Stimulated activated CD4-positive, alpha-beta T cell treated with anti-CD3 and anti-CD28 coated beads, Interleukin-15, amount 100 ng/mL, for 48 hours (primary cell): ENCODE results near the gene PMVK.
"Not testable (repeated sequence)": the region's sequence is repeated elsewhere in the genome, so short reads cannot be mapped to it uniquely, and the experiment has no call there.

Experiments used
- DNase-seq, 2 donors: peaks; one replicate each; pipeline ENCODE4 v3.0.0-alpha.2; 2020; ENCODE audit warnings: low read depth in 2 of 2

PMVK gene

DNA sequence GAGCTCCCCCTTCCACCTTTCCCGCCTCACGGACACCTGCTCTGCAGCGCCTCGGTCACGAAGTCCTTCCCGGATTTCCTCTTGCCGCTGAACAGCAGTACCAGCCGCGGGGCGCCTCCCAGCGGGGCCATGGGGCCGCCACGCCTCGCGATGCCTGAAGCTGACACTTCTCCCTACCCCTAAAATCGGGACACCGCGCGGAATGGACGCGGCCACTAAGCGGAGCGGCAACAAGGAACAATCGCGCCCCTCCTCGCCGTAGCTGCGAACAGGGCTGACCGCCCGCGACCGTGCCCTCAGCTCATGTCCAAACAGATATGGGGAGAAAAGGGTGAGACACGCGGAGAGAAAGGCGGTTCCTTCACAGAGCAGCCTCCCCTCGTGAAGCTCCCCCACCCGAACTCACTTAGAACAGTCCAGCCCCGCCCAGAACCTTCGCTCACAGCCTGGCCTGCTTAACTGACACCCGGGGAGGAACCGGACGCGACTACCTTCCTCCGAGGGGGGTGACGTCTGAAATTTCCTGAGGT, at the start of gene PMVK:
PMVK (minus strand) TSS at position 165 of the 530 bp plus-strand sequence; CDS start at position 131, 34 bp downstream.
- DNase-seq = peak; percentile 90 to 93

DNA sequence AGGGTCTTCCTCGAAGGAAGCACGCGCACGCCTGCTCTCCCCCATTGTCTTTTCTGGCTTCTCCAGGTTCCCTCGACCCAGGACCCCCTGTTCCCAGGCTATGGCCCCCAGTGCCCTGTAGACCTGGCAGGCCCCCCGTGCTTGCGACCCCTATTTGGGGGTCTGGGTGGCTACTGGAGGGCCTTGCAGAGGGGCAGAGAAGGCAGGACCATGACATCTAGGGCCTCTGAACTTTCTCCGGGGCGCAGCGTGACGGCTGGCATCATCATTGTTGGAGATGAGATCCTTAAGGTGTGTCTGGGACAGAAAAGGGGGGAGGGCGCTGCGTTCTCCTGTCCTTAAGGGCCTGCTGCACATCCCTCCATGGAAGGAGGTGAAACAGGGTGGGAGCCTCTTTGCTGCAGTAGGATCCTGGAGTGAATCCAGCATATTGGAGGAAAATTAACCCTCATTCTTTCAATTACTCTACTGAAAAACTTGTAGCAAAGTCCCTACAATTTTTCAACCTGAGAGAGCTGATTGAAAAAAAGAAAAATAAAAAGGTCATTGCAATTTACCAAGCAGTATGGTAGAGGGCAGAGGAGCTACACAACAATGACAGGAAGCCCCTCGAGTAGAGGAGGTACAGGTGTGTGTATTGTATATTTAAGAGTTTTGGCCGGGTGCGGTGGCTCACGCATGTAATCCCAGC, 47.4 kb upstream of the PMVK start:
- no peak for DNase-seq

DNA sequence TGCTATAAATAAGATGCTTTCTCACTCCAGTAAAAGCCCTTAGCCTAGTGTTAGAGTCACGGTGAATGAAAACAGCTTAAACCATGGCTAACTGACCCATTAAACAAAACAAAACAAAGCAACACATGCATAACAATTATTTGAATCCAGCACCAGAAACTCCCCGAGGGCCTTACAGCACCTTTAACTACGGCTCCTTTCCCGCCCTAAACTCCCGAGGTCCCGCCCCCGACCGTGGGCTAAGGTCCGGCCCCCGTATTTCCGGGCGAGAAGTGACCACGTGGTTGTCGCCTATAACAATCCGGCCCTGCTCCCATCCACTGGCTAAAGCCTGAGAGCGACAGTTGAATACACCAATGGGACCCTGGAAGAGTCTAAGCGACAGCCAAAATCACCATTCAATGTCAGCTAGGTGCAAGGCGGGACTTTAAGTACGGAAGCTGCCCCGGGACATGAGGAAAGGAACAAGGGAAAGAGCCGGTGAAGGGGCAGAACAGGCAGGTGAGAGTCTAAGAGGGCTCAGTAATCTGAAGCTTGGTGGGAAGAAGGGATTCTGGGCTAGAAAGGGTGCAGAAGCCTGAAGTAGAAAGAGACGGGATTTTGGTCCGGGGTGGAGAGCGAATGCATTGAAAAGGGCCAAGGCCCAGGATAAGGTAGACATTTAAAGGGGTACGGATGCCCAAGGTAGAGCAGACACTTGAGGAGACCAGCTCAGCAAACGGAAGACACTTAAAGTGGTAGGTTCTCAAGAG, 46.6 kb upstream of the PMVK start, which contains the start of gene FLAD1:
FLAD1 (plus strand) TSS at position 448 of the 752 bp plus-strand sequence. CDS start 351 bp downstream, outside the sequence.
- peak; percentile 95 to 97 for DNase-seq

DNA sequence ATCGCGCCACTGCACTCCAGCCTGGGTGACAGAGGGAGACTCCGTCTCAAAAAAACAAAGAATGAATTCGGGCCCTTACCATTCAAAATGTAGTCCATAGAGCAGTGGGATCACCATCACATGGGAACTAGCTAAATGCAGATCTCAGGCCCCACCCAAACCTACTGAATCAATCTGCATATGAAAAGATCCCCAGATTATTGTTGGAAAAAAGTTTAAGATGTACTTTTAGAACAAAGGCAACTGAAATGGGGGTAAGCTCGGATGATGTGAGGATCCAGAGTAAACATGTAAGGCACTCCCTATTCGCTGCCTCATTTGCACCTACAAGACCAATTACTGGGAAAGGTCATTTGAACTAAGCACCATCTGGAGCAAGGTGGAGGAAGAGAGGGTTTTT, 45.8 kb upstream of the PMVK start:
- DNase-seq = no peak

DNA sequence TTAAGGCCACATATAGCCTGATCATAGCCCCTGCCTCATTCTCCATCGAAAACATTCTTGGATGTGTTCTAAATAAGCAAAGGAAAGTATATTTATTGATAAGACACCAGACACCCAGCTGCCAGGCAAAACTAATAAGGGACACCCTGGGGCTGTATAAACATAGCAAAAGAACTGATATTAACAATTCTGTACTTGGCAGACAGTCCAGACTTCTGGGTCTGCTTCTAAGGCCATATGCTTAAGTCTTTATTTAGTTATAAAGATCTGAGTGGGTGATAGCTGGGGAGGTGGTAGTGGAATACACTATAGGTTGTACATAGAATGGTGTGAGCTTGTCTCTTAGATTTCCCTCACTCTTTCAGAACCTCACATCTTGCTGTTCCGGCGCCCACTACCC, 41.8 kb upstream of the PMVK start:
- DNase-seq = no peak

DNA sequence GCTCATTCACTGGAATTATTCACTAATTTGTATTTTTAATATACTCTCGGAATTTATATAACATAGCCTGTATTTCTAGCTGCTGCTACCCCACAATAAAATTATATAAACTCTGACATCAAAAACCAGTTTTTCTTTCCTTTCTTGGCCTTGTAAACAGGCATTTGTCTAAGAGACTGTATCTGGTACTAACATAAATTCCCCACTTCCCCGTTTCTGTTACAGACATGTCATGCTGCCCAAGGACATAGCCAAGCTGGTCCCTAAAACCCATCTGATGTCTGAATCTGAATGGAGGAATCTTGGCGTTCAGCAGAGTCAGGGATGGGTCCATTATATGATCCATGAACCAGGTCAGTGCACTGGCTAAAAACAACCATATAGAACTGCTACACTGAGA, 41.2 kb upstream of the PMVK start:
- DNase-seq = not testable (repeated sequence)

DNA sequence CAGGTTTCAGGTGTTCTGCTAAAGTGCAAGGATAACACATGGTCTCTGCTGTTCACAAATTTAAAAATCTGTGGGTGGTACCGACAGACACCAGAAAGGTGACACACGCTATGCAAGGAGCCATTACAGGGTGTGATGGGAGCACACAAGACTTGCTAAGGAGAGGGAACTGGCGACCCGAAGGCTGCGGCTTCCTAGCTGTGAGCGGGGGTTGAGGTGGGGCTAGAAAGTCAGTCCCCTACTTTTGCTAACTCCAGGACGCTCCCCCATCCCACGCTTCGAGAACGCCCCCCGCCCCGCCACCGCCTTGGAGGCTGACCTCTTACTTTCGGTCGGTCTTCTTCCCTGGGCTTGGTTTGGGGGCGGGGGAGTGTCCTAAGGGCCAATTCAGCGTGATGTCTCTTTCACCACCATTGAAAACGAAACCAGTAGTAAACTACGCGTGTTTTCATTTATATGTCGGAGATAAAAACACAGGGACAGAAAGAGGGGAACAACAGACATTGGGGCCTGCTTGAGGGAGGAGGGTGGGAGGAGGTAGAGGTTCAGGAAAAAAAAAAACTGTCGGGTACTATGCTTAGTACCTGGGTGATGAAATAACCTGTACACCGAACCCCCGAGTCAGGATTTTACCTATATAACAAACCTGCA, 39.0 kb upstream of the PMVK start:
- peak in 1 of 2 donors; percentile 48 for DNase-seq

DNA sequence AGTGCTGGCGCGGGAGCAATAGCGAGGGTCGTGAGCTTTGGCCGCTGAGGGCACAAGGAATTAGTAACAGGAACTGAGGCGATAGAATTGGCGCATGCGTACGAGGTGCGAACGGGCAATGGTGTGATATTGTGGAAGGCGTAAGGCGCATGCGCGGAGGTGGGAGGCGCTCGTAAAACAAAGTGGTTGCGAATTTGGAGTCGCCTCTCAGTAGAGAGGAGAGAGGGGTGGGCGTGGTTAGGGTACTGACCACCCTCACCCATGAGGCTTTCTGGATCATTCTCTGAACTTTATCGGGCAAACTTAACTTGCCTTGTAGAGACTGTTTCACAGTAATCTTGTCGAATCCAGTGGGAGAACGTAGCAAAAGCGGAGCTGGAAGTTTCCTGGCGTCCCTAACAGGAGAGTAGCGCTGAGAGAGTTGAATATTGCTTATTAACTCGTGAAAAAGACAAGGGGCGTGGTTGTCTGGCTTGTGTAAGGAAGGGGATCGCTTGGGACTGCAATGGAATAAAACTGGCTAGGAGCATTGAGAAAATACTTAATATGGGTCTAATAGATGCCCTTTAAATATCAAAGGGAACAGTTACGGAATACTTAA, 38.4 kb upstream of the PMVK start:
- peak; percentile 89 to 93 for DNase-seq

DNA sequence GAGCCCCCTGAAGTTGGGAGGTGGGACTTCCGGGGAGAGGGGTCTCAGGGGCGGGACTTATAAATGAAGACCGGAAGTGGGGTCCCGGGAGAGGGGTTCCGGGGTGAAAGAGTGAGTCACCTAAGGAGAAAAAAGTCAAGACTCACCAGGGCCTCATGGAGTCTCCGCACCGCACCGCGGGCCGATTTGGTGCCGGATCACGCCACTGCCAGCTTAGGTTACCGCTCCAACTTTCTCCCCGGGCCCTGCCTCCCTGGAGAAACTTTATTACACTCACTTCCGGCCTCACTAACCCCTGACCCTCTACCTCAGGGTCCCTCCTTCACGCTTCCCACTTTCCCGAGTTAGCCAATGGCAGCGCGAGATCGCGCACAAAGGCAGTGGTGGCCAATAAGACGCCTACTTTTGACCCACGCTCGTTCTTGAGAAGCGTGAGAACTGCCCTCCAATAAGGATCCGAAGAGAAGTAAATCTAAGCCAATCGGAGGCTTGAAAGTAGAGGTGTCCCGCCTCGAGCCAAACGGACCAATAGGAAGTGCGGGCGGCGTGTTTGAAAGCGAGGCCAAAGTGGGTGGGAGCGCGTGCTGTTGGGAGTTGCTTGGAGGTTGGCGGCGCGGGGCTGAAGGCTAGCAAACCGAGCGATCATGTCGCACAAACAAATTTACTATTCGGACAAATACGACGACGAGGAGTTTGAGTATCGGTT, 37.7 kb upstream of the PMVK start, which contains the start of gene CKS1B:
CKS1B (plus strand) TSS at position 580 of the 706 bp plus-strand sequence; CDS start at position 645, 65 bp downstream.
- peak; percentile 89 to 94 for DNase-seq

DNA sequence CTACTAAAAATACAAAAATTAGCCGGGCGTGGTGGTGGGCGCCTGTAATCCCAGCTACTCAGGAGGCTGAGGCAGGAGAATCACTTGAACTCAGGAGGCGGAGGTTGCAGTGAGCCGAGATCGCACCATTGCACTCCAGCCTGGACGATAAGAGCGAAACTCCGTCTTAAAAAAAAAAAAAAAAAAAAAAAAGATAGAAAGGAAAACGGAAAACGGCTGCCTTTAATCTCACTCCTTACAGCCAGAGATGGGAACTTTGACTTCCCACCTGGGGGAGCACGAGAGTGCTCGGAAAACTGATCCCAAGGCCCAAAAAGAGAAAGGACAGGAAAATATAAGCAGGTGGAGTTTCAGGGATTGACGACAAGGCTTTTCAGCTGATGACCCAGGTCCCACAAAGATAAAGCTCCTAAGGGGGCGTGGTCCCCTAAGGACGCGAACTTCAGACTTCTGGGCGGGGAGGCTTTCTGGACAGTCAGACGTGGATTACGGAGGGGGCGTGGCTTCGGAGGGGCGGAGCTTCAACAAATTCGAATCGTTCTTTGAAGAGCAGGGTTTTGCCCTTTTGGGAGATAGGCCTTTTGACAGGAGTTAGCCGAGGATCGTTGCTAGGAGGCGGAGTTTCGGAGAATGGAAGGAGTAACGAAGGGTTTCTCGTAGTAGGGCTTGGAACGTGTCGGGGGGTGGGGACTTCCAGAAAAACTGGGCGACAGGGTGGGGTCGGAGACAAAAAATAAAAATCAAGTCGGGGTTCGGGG, 37.0 kb upstream of the PMVK start:
- peak; percentile 92 to 95 for DNase-seq

DNA sequence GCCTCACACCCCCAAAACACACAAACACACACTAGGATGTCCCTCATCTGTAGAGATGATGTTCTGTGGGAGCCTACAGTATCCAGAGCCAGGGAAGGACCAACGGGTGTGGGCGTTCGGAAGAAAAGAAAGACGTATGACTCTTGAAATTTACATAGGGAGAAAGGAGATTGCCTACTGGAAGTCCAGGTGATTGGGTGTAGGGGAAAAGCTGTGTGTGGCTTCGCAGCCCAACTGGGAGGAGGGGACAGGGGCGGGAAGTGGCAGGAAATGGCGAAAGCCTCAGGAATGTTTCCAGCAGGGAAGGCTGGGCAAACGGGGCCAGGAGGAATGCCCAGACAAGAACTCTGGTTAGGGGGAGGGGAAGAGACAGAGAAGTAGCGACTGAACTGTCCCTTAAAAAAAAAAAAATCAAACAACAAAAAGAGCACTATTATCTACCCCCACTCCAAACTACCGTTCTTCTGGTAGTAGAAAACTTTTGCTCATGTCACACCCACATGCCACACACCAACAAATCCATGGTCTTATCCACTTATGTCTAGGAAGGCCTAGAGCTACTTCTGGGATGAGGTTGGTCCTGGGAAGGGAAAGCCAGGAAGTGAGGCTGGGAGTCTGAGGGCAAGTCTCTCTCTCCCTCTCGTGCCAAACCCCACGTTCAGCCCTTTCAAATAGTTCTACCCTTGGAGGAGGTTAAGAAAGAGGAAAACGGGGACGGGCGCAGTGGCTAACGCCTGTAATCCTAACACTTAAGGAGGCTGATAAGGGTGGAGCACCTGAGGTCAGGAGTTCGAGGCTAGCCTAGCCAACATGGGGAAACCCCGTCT, 36.2 kb upstream of the PMVK start:
- no peak for DNase-seq

DNA sequence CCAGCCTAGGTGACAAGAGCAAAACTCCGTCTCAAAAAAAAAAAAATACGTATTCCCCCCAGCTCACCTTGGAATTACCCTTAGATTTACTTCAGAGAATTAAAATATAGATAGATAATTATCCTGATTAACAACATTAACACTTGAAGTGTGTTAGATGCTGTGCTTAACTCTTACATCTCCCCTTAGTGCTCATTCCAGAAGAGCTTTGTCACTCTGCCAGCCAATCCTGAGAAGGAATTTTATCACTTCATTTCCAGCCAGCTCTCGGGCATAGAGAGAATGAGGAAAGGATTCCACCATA, 35.6 kb upstream of the PMVK start:
- DNase-seq = no peak

DNA sequence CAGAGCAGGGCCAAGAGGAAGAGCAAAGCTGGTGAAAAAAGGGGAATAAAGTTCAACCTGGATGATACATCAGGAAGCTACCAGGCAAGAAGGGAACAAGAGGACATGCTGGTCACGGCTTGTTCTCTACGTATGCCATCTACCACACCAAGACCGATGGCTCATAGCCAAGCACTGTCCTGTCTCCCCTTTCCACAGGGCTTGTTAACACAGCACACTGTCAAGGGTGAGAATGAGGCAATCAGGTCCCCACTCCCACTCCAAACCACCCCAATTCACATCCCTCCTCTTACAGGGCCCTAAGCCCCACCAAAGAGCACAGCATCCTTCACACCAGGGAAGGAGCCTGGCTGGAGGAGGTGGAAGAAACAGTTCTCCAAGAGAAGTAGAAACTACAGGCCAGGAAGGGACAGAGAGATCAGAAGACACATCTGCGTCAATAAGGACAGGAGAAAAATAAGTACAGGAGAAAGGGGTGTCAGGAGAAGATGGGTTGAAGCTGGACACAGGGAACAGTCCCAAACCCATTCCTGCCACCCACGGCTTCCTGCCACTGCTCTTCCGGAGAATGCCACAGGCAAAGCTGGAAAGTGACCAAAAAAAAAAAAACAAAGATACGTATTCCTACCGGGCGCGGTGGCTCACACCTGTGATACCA, 35.0 kb upstream of the PMVK start:
- DNase-seq = no peak

DNA sequence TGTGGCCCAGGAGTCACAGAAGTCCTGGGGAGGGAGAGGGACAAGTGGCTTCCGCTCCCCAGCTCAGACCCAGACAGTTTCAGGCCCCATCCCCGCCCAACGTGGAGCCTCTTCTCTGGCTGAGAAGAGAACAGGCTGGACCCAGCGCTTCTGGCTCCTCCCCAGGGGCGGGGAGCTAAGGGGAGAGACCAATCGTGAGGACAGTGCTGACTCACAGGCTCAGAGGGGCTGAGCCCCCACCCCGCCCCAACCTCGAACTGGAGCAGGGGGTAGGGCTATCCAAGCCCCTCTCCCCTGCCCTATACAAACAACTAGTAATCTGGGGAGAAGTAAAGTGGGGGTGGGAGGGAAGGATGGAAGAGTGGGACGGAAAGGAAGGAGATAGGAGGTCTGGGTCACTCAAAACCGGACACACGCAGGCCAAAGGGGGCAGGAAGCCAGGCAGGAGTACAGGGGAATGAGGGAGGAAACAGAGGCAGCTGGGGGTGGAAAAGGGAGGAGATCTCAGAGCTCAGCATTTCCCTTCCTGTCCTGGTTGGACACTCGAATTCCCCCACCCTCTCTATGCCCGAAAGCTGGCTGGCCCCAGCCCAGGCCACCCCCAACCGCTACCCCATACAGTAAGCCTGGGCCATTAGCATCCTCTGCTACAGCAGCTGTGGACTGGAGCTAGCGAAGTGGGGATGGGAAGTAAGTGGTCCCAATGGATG, 34.3 kb upstream of the PMVK start, which contains the start of gene SHC1:
SHC1 (minus strand) TSS at position 117 of the 710 bp plus-strand sequence. CDS start 221 bp downstream, outside the sequence.
- peak in 1 of 2 donors; percentile 31 for DNase-seq

DNA sequence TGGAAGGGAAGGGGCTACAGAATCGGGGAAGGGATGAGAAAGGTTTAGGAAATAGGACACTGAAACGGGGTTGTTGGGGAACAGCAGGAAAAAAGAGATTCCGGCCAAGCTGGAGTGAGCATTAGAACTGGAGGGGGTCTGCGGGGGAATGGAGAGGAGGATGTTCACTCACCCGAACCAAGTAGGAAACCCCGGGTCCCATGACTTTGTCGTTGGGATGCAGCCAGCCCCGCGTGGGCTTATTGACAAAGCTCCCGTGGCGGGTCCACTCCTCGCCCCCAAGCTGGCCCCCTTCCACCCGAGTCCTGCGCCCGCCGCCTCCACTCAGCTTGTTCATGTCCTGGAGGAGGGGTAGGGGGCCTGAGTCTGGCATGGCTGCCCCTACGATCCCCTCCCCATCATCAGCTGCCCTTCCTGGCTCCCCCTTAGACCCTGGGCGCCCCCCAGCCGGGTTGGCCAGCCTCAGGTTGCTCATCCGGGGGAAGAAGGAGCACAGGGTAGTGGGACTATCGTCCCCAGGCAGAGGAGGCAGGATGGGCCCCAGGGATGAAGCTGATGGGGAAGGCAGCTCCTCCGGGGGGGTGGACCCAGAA, 33.4 kb upstream of the PMVK start:
- DNase-seq = no peak

DNA sequence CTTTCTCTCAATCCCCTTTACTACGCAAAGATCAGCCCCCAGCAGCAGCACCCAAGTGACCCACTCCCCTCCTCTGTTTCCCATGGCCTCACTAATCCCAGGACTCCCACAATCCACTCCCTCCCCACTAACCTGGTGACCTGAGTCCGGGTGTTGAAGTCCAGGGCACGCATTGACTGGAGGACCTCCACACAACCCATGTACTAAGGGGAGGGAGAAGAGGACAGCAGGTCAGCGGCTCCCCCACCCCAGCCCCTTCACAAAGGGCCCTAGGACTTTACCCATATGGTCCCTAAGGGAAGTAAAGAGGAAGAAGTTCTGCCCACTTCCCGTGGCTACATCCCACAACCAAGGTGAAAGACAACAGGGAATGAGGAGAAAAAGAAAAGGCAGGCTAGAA, 32.7 kb upstream of the PMVK start:
- DNase-seq = no peak

DNA sequence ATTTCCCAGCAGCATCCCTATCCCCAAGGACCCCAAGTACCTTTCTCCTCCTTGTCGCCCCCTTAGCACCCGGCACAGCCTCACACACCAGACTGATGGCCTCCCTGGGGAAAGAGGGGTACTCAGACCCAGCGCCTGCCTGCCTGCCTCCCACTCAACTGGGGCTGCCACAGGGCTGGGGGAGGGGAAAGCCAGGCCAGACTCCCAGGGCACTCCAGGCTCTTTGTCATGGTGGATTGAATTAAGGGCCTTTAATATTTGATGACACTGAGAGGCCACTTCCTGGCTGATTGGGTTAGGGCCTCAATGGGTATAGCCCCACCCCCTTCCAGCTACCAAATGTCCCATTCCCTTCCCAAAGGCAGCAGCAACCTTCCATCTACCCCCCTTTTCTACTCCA, 32.2 kb upstream of the PMVK start:
- DNase-seq = no peak
